K562 (cell line): ENCODE results near the gene ATF7IP. TPM values are rescaled to one million over a fixed set of nuclear protein-coding genes. Genes with fewer than 3 reads are reported as not detected.

ENCODE experiments used
- ATAC-seq: fragments of 200-7000 bp; cut with Tn5 transposase; 3 replicates; pipeline ENCODE4 v1.9.1; 2020; ENCODE audit warnings: moderate library complexity
- BruUV-seq: library from RNA; stranded (reverse); fragments of 400-500 nt; replicated peaks from 2 replicates; lab custom pipeline; 2021; lab: Mats Ljungman, UMichigan
- CTCF ChIA-PET: fragments of 300-600 bp; formaldehyde crosslinking; extraction: SDS; loops from one replicate; lab custom pipeline; 2021; ENCODE audit warnings: low intra/inter-chr PET ratio; lab: Yijun Ruan, JAX
- POLR2A ChIA-PET: fragments of 300-600, 350-650 bp; sonication (Branson Sonifier 250); formaldehyde crosslinking; extraction: SDS; loops from one replicate; lab custom pipeline; 2021; ENCODE audit warnings: antibody characterized with exemption, inconsistent platforms; lab: Yijun Ruan, JAX
- DNase-seq, 4 experiments: peaks; one replicate each; pipeline versions ENCODE4 v3.0.0 to v3.0.0-alpha.2; 2011 to 2018; ENCODE audit warnings: low spot score in 3 of 4, mixed read lengths in 3 of 4; ENCODE audit errors: extremely low read depth in 1 of 4
- FAIRE-seq: peaks from 2 replicates; lab custom pipeline; 2011; peaks lifted over from hg19 to GRCh38; lab: Jason Lieb, UNC
- H2AFZ ChIP-seq: 2 replicates; pipeline ENCODE4 v1.6.0; 2011; ENCODE audit warnings: low read depth, low read length, control low read depth, inconsistent platforms
- H3K27ac ChIP-seq: fragments of 200-600 bp; 3 replicates; pipeline ENCODE4 v1.8.0; 2011; ENCODE audit warnings: low read depth, mild to moderate bottlenecking, control low read depth, inconsistent platforms, low read length, moderate library complexity, mixed read lengths; ENCODE audit errors: extremely low read depth
- H3K27me3 ChIP-seq, 2 experiments: fragments of 300-600 bp in 1 of 2; 2 replicates in 1 of 2; 3 replicates in 1 of 2; pipeline versions ENCODE4 v1.6.0 to v1.8.0; 2011; ENCODE audit warnings: inconsistent platforms in 2 of 2, low read length in 2 of 2, mild to moderate bottlenecking in 1 of 2, mixed read lengths in 1 of 2, moderate library complexity in 1 of 2; ENCODE audit not compliant: control insufficient read depth in 2 of 2, insufficient read depth in 2 of 2
- H3K36me3 ChIP-seq: fragments of 300-600 bp; 3 replicates; pipeline ENCODE4 v1.8.0; 2011; ENCODE audit warnings: mild to moderate bottlenecking, low read length, inconsistent platforms; ENCODE audit not compliant: control insufficient read depth, insufficient read depth
- H3K4me1 ChIP-seq, 2 experiments: fragments of 200-600 bp in 1 of 2; replicated peaks in 1 of 2; 2 replicates in 1 of 2; 3 replicates in 1 of 2; pipeline versions ENCODE4 v1.5.1 to v1.8.0; 2011; ENCODE audit warnings: inconsistent platforms in 2 of 2, low read length in 2 of 2, mild to moderate bottlenecking in 1 of 2, mixed read lengths in 1 of 2, moderate library complexity in 1 of 2; ENCODE audit not compliant: control insufficient read depth in 2 of 2, insufficient read depth in 2 of 2
- H3K4me2 ChIP-seq: 2 replicates; pipeline ENCODE4 v1.6.1; 2011; ENCODE audit warnings: low read length, control low read depth, inconsistent platforms, mixed read lengths; ENCODE audit not compliant: insufficient read depth
- H3K4me3 ChIP-seq: fragments of 200-600 bp; sonication (generic), shearing (Covaris generic); 2 replicates; pipeline ENCODE4 v1.5.1; 2016; ENCODE audit warnings: control low read depth, inconsistent platforms
- H3K79me2 ChIP-seq: fragments of 200-600 bp; 3 replicates; pipeline ENCODE4 v1.8.0; 2011; ENCODE audit warnings: low read length, inconsistent platforms; ENCODE audit not compliant: control insufficient read depth, insufficient read depth
- H3K9ac ChIP-seq, 2 experiments: 2 replicates each; pipeline versions ENCODE4 v1.6.0 to v1.6.1; 2011; ENCODE audit warnings: low read depth in 2 of 2, low read length in 2 of 2, control low read depth in 1 of 2, inconsistent platforms in 1 of 2, mild to moderate bottlenecking in 1 of 2, mixed read lengths in 1 of 2; ENCODE audit not compliant: insufficient read depth in 1 of 2
- H3K9me1 ChIP-seq: one replicate; pipeline ENCODE4 v1.6.0; 2011; ENCODE audit warnings: inconsistent platforms, mild to moderate bottlenecking, low read length, moderate library complexity; ENCODE audit not compliant: control insufficient read depth, insufficient read depth
- H3K9me3 ChIP-seq: replicated peaks from 2 replicates; pipeline ENCODE4 v1.5.1; 2011; ENCODE audit warnings: low read depth, low read length, inconsistent platforms; ENCODE audit not compliant: control insufficient read depth, insufficient read depth
- H4K20me1 ChIP-seq: replicated peaks from 2 replicates; pipeline ENCODE4 v1.6.1; 2011; ENCODE audit warnings: low read length, inconsistent platforms, mixed read lengths; ENCODE audit not compliant: control insufficient read depth, insufficient read depth
- CBX3 ChIP-seq, 2 experiments: IDR thresholded peaks; 1 replicate in 1 of 2; 2 replicates in 1 of 2; pipeline ENCODE4 v1.6.1; 2012; ENCODE audit warnings: inconsistent platforms in 2 of 2, low read length in 2 of 2, borderline replicate concordance in 1 of 2, control low read depth in 1 of 2
- CHD7 ChIP-seq: fragments of 200-600 bp; sonication (generic); IDR thresholded peaks from one replicate; pipeline ENCODE4 v1.6.1; 2012; ENCODE audit warnings: mild to moderate bottlenecking, low read depth, low read length, inconsistent platforms
- ZNF140 ChIP-seq: fragments of 250-450 bp; sonication (Bioruptor Pico); IDR thresholded peaks from 2 replicates; pipeline ENCODE4 v1.8.0; 2021; ENCODE audit warnings: moderate library complexity, mild to moderate bottlenecking, inconsistent platforms
- WGBS: fragments of 100-300 bp; shearing (Covaris generic); methylation state at CpG from one replicate; pipeline ENCODE4 v1.1.6; 2016; ENCODE audit warnings: low coverage, mixed read lengths; ENCODE audit not compliant: insufficient coverage; ENCODE audit errors: missing lambda C conversion rate; 5-methylcytosine and 5-hydroxymethylcytosine counted together
- in situ Hi-C: fragments of 300-500 bp; cut with MboI; formaldehyde crosslinking; loops from 4 replicates; pipeline ENCODE4 v1.15.0; 2018; ENCODE audit warnings: inconsistent platforms, mixed read lengths
- intact Hi-C: fragments of 100-400 bp; cut with micrococcal nuclease; formaldehyde crosslinking; loops from 2 replicates; pipeline ENCODE4 v1.14.2; 2022
- polyA plus RNA-seq, 8 experiments: library from polyadenylated mRNA; depleted of rRNA in 4 of 8; stranded (reverse) in 5 of 8; unstranded in 3 of 8; fragments of >200 nt; fragmentation: Nextera tagmentation in 2 of 8; fragmentation: Illumina TruSeq in 1 of 8; extraction: Ambion mirVana in 2 of 8; extraction: Trizol in 1 of 8; gene quantifications; 2 replicates each; pipeline versions ENCODE4 v1.2.1 to v1.2.3, GENCODE V29; 2011 to 2014; ENCODE audit warnings: inconsistent platforms in 1 of 8, missing spikeins in 1 of 8
- total RNA-seq, 7 experiments: library from RNA; depleted of rRNA in 6 of 7; stranded (reverse); fragments of >200 nt in 6 of 7; fragmentation: Illumina TruSeq in 2 of 7; extraction: Trizol in 2 of 7; gene quantifications; 2 replicates each; pipeline versions ENCODE4 v1.2.1 to v1.2.3, GENCODE V29; 2011 to 2021; ENCODE audit warnings: low replicate concordance in 1 of 7

The ATF7IP gene
- total and polyA plus RNA-seq, 9 of the 15 experiments (the other 6 are each of a cell fraction or from before 2014, with no cell fraction given) = 2.8 to 27.1 (median 11.0) TPM

DNA sequence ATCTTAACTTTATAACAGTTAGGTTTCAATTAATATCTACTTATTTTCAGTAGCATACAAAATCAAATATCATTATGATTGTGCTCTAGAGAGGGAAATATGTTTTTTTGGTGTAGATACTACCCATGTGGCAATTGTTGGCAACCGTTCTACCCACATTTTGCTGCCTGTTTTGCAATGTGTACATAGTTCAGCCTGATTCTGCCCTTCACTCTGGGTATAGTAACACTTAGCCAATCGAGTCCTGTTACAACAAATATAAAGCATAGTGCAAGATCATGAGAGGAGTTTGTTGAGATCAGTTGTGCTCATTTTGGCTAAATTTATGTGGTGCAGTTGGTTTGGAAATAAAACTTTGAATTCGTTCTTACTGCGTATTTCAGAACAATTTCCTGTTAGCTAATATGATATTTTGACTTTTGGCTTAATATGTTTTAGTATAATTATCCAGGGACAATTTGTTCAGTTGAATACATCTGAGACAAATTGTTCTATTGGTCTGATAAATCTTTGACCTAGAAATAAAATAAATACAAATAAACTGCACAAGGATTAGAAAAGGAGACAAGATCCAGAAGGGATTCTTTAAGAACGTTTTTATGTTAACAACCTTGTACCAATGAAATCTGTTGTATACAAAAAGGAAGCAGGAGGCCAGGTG lies 76.9 kb downstream of the ATF7IP start:
- no peak for TF ChIP-seq CBX3 (IDR thresholded peaks at IDR 0.05; ENCODE audit: borderline replicate concordance in 1 of 2, low read length in 2 of 2)
- H3K9me1 ChIP-seq = no peaks in the 10 kb centered on the region
- POLR2A ChIA-PET = interaction anchor here (0.8 kb wide), 1 partner anchor 86 kb away, joined by 3 read pairs; no protein-coding TSS in a partner anchor
- H2AFZ ChIP-seq = no peak overlapping the region
- FAIRE-seq (no peak), ATAC-seq (no peak), DNase-seq (no peak)
- H3K9ac ChIP-seq = no peak overlapping the region
- WGBS = 78% methylated on average over 5 of the region's 5 CpGs
- H3K27me3 ChIP-seq = no peaks in the 10 kb centered on the region
- CTCF ChIA-PET = no interaction called here
- H3K27ac ChIP-seq = no peak overlapping the region
- in situ Hi-C loops (no loop called here), intact Hi-C loops (no loop called here)
- no TSS peak for BruUV-seq
- no peak overlapping the region for H3K4me3 ChIP-seq
- H4K20me1 ChIP-seq = no peaks in the 10 kb centered on the region
- H3K4me1 ChIP-seq = no peaks in the 10 kb centered on the region
- H3K4me2 ChIP-seq = no peak overlapping the region
- peaks cover 35% of the 10 kb centered on the region; the same call in 2 of the 3 replicates for H3K36me3 ChIP-seq
- H3K9me3 ChIP-seq = no peaks in the 10 kb centered on the region
- H3K79me2 ChIP-seq = no peaks in the 10 kb centered on the region

GRCh38 chr12:14443531-14443930 lies 78.0 kb downstream of the ATF7IP start:
- Histone ChIP-seq H3K4me2 (no peak overlapping the region), H3K27me3 (no peaks in the 10 kb centered on the region), H4K20me1 (no peaks in the 10 kb centered on the region), H3K9me3 (no peaks in the 10 kb centered on the region), H3K27ac (no peak overlapping the region), H3K9ac (no peak overlapping the region), H2AFZ (no peak overlapping the region), H3K36me3 (peaks cover 31% of the 10 kb centered on the region; the same call in 2 of the 3 replicates), H3K9me1 (no peaks in the 10 kb centered on the region), H3K79me2 (no peaks in the 10 kb centered on the region), H3K4me1 (no peaks in the 10 kb centered on the region), H3K4me3 (no peak overlapping the region)
- in situ Hi-C loops = no loop called here
- CTCF ChIA-PET = no interaction called here
- ATAC-seq (no peak), FAIRE-seq (no peak), DNase-seq (no peak)
- BruUV-seq = no TSS peak
- POLR2A ChIA-PET = no interaction called here
- intact Hi-C loops = no loop called here
- TF ChIP-seq CHD7 = no peak
- TF ChIP-seq ZNF140 (CRISPR knock-in tag) = no peak
